K562 (cell line): Measurements from ENCODE around the gene FAM20B. TPM values are rescaled to one million over a fixed set of nuclear protein-coding genes. Genes with fewer than 3 reads are reported as not detected.

Experiments used
- SREBF2 ChIP-seq: sonication (generic); formaldehyde crosslinking; IDR thresholded peaks from 2 replicates; pipeline ENCODE4 v1.4.0; 2020; ENCODE audit warnings: mild to moderate bottlenecking, missing genetic modification reagents
- SRSF1 ChIP-seq: fragments of 200-400 bp; formaldehyde crosslinking; IDR thresholded peaks from 2 replicates; pipeline ENCODE4 v1.6.1; 2017; ENCODE audit warnings: mild to moderate bottlenecking, low read depth, low read length, moderate library complexity
- TCF3 ChIP-seq: sonication (generic); formaldehyde crosslinking; IDR thresholded peaks from 2 replicates; pipeline ENCODE4 v1.4.0; 2020; ENCODE audit warnings: mild to moderate bottlenecking, missing genetic modification reagents
- ZFP36 ChIP-seq: fragments of 150-350 bp; IDR thresholded peaks from 2 replicates; pipeline ENCODE4 v1.6.1; 2018; ENCODE audit warnings: low read length, low read depth; ENCODE audit not compliant: partially characterized antibody
- ZNF12 ChIP-seq: sonication (generic); formaldehyde crosslinking; IDR thresholded peaks from 2 replicates; pipeline ENCODE4 v1.4.0; 2020; ENCODE audit warnings: mild to moderate bottlenecking, missing genetic modification reagents
- ZNF133 ChIP-seq: fragments of 250-450 bp; sonication (Bioruptor Pico); IDR thresholded peaks from 2 replicates; pipeline ENCODE4 v1.4.0; 2020; ENCODE audit warnings: mild to moderate bottlenecking
- ZNF354B ChIP-seq: fragments of 250-450 bp; sonication (Bioruptor Pico); IDR thresholded peaks from 2 replicates; pipeline ENCODE4 v1.4.0; 2020
- ZNF586 ChIP-seq: fragments of 450-650 bp; formaldehyde crosslinking; conservative IDR thresholded peaks from 2 replicates; pipeline ENCODE4 v1.4.0; 2020; ENCODE audit warnings: mild to moderate bottlenecking, moderate library complexity
- polyA plus RNA-seq, 8 experiments: library from polyadenylated mRNA; depleted of rRNA in 4 of 8; stranded (reverse) in 5 of 8; unstranded in 3 of 8; fragments of >200 nt; fragmentation: Nextera tagmentation in 2 of 8; fragmentation: Illumina TruSeq in 1 of 8; extraction: Ambion mirVana in 2 of 8; extraction: Trizol in 1 of 8; gene quantifications; 2 replicates each; pipeline versions ENCODE4 v1.2.1 to v1.2.3, GENCODE V29; 2011 to 2014; ENCODE audit warnings: inconsistent platforms in 1 of 8, missing spikeins in 1 of 8
- total RNA-seq, 7 experiments: library from RNA; depleted of rRNA in 6 of 7; stranded (reverse); fragments of >200 nt in 6 of 7; fragmentation: Illumina TruSeq in 2 of 7; extraction: Trizol in 2 of 7; gene quantifications; 2 replicates each; pipeline versions ENCODE4 v1.2.1 to v1.2.3, GENCODE V29; 2011 to 2021; ENCODE audit warnings: low replicate concordance in 1 of 7
- TF ChIP-seq, protein P1 (sequence below), 2 experiments: fragments of 450-650 bp; formaldehyde crosslinking in 1 of 2; IDR thresholded peaks; 2 replicates each; pipeline versions ENCODE4 v1.4.0 to v1.6.1; 2014 to 2020; ENCODE audit warnings: mild to moderate bottlenecking in 2 of 2, borderline replicate concordance in 1 of 2, low read depth in 1 of 2
- TF ChIP-seq, protein P2 (sequence below): fragments of 450-650 bp; formaldehyde crosslinking; IDR thresholded peaks from 2 replicates; pipeline ENCODE4 v1.4.0; 2020; ENCODE audit warnings: mild to moderate bottlenecking, mixed read lengths
- TF ChIP-seq, protein P3 (sequence below), 2 experiments: fragments of 450-650 bp; IDR thresholded peaks; 2 replicates each; pipeline ENCODE4 v1.6.1; 2016
- TF ChIP-seq, protein P4 (sequence below): sonication (generic); formaldehyde crosslinking; IDR thresholded peaks from 2 replicates; pipeline ENCODE4 v1.8.0; 2023; ENCODE audit warnings: mild to moderate bottlenecking, missing genetic modification reagents
- TF ChIP-seq, protein P5 (sequence below): fragments of 450-650 bp; formaldehyde crosslinking; IDR thresholded peaks from 2 replicates; pipeline ENCODE4 v1.4.0; 2022; ENCODE audit warnings: missing genetic modification characterization

FAM20B gene
- total and polyA plus RNA-seq, 9 of the 15 experiments (the other 6 are each of a cell fraction or from before 2014, with no cell fraction given) = 7.2 to 67.5 (median 42.9) TPM

DNA sequence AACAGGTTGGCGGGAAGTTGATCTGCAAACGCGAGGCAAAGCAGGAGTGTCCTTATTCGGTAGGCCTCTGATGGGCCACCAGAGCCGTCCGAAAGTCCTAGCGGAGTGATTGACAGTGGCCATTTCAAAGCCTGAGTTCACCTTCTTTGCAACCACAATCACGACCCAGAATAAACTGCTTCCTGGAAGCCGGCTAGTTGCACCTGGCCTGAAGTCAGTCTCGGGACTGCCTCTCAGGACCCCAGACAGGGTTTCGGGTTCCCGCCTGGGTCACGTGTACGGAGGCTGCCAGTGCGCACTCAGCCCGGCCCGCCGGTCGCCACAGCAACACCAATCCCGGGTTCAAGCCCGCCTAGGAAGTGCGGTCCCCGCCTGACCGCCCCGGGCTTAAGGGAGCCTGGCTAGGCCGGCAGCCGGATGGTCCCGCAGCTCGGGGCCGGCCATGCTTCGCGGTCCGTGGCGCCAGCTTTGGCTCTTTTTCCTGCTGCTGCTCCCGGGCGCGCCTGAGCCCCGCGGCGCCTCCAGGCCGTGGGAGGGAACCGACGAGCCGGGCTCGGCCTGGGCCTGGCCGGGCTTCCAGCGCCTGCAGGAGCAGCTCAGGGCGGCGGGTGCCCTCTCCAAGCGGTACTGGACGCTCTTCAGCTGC is 56.1 kb downstream of the FAM20B start, which contains the start of gene TOR3A (continued):
- TF ChIP-seq, protein P1, sequence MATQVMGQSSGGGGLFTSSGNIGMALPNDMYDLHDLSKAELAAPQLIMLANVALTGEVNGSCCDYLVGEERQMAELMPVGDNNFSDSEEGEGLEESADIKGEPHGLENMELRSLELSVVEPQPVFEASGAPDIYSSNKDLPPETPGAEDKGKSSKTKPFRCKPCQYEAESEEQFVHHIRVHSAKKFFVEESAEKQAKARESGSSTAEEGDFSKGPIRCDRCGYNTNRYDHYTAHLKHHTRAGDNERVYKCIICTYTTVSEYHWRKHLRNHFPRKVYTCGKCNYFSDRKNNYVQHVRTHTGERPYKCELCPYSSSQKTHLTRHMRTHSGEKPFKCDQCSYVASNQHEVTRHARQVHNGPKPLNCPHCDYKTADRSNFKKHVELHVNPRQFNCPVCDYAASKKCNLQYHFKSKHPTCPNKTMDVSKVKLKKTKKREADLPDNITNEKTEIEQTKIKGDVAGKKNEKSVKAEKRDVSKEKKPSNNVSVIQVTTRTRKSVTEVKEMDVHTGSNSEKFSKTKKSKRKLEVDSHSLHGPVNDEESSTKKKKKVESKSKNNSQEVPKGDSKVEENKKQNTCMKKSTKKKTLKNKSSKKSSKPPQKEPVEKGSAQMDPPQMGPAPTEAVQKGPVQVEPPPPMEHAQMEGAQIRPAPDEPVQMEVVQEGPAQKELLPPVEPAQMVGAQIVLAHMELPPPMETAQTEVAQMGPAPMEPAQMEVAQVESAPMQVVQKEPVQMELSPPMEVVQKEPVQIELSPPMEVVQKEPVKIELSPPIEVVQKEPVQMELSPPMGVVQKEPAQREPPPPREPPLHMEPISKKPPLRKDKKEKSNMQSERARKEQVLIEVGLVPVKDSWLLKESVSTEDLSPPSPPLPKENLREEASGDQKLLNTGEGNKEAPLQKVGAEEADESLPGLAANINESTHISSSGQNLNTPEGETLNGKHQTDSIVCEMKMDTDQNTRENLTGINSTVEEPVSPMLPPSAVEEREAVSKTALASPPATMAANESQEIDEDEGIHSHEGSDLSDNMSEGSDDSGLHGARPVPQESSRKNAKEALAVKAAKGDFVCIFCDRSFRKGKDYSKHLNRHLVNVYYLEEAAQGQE (IDR thresholded peaks at IDR 0.05; ENCODE audit: borderline replicate concordance) = peak; percentile 82
- TF ChIP-seq, protein P1 (CRISPR knock-in tag; IDR thresholded peaks at IDR 0.05; ENCODE audit: low read depth) = no peak; the same call in 1 of the 2 replicates
- TF ChIP-seq, protein P2, sequence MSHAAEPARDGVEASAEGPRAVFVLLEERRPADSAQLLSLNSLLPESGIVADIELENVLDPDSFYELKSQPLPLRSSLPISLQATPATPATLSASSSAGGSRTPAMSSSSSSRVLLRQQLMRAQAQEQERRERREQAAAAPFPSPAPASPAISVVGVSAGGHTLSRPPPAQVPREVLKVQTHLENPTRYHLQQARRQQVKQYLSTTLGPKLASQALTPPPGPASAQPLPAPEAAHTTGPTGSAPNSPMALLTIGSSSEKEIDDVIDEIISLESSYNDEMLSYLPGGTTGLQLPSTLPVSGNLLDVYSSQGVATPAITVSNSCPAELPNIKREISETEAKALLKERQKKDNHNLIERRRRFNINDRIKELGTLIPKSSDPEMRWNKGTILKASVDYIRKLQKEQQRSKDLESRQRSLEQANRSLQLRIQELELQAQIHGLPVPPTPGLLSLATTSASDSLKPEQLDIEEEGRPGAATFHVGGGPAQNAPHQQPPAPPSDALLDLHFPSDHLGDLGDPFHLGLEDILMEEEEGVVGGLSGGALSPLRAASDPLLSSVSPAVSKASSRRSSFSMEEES (CRISPR knock-in tag) = peak; percentile 88
- TF ChIP-seq, protein P3, sequence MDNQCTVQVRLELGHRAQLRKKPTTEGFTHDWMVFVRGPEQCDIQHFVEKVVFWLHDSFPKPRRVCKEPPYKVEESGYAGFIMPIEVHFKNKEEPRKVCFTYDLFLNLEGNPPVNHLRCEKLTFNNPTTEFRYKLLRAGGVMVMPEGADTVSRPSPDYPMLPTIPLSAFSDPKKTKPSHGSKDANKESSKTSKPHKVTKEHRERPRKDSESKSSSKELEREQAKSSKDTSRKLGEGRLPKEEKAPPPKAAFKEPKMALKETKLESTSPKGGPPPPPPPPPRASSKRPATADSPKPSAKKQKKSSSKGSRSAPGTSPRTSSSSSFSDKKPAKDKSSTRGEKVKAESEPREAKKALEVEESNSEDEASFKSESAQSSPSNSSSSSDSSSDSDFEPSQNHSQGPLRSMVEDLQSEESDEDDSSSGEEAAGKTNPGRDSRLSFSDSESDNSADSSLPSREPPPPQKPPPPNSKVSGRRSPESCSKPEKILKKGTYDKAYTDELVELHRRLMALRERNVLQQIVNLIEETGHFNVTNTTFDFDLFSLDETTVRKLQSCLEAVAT (IDR thresholded peaks at IDR 0.05) = 0 out of 4 replicates have a peak, but pooled peaks of 1 of the 2 experiments have one; percentile 9
- peak; percentile 47; the same call in 1 of the 2 replicates for TF ChIP-seq TCF3
- TF ChIP-seq ZNF586 (CRISPR knock-in tag) = no peak
- peak; percentile 34 for TF ChIP-seq ZNF12
- no peak for TF ChIP-seq ZFP36
- no peak for TF ChIP-seq ZNF133
- TF ChIP-seq SRSF1 = no peak
- no peak for TF ChIP-seq SREBF2 (CRISPR knock-in tag)
- TF ChIP-seq ZNF354B (CRISPR knock-in tag) = no peak
- TF ChIP-seq, protein P4, sequence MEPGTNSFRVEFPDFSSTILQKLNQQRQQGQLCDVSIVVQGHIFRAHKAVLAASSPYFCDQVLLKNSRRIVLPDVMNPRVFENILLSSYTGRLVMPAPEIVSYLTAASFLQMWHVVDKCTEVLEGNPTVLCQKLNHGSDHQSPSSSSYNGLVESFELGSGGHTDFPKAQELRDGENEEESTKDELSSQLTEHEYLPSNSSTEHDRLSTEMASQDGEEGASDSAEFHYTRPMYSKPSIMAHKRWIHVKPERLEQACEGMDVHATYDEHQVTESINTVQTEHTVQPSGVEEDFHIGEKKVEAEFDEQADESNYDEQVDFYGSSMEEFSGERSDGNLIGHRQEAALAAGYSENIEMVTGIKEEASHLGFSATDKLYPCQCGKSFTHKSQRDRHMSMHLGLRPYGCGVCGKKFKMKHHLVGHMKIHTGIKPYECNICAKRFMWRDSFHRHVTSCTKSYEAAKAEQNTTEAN = no peak
- TF ChIP-seq, protein P5, sequence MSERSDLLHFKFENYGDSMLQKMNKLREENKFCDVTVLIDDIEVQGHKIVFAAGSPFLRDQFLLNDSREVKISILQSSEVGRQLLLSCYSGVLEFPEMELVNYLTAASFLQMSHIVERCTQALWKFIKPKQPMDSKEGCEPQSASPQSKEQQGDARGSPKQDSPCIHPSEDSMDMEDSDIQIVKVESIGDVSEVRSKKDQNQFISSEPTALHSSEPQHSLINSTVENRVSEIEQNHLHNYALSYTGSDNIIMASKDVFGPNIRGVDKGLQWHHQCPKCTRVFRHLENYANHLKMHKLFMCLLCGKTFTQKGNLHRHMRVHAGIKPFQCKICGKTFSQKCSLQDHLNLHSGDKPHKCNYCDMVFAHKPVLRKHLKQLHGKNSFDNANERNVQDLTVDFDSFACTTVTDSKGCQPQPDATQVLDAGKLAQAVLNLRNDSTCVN (CRISPR knock-in tag) = no peak
